ENCODE results near the gene ITGB8. TPM values are rescaled to one million over a fixed set of nuclear protein-coding genes. Genes with fewer than 3 reads are reported as not detected.

Gene ITGB8
- total and polyA plus RNA-seq, 9 of the 15 experiments (the other 6 are each of a cell fraction or from before 2014, with no cell fraction given), result under 0.01 to 0.03 (median 0.02) TPM; not detected in 6

- H3K9me1 ChIP-seq (ENCODE audit: control insufficient read depth, insufficient read depth, low read length), result no peaks in the 10 kb centered on the region
- no peak overlapping the region for H3K4me3 ChIP-seq
- H3K79me2 ChIP-seq (ENCODE audit: control insufficient read depth, insufficient read depth, low read length), result no peaks in the 10 kb centered on the region
- FAIRE-seq, result no peak
- no peak for ATAC-seq
- no peak overlapping the region for H3K9ac ChIP-seq (ENCODE audit: insufficient read depth in 1 of 2, low read depth in 2 of 2, low read length in 2 of 2)
- in situ Hi-C loops (cut with MboI), result no loop called here
- no TSS peak for BruUV-seq (replicated peaks)
- no peak for DNase-seq (ENCODE audit: extremely low read depth in 1 of 4, low spot score in 3 of 4)
- no peak overlapping the region for H3K27ac ChIP-seq (ENCODE audit: extremely low read depth, low read depth, low read length)
- H4K20me1 ChIP-seq (replicated peaks; ENCODE audit: control insufficient read depth, insufficient read depth, low read length), result no peaks in the 10 kb centered on the region
- no peak overlapping the region for H2AFZ ChIP-seq (ENCODE audit: low read depth, low read length)
- CTCF ChIA-PET (ENCODE audit: low intra/inter-chr PET ratio), result no interaction called here
- H3K27me3 ChIP-seq (ENCODE audit: control insufficient read depth in 2 of 2, insufficient read depth in 2 of 2, low read length in 2 of 2), result no peaks in the 10 kb centered on the region
- no peaks in the 10 kb centered on the region for H3K9me3 ChIP-seq (replicated peaks; ENCODE audit: control insufficient read depth, insufficient read depth, low read depth, low read length)
- intact Hi-C loops (cut with micrococcal nuclease), result no loop called here
- no peaks in the 10 kb centered on the region for H3K36me3 ChIP-seq (ENCODE audit: control insufficient read depth, insufficient read depth, low read length)
- no peak overlapping the region for H3K4me2 ChIP-seq (ENCODE audit: insufficient read depth, low read length)
- TF ChIP-seq PHF20 (IDR thresholded peaks at IDR 0.05; ENCODE audit: partially characterized antibody) (no peak), COPS2 (conservative IDR thresholded peaks at IDR 0.05) (no peak), LCOR (CRISPR knock-in tag; IDR thresholded peaks at IDR 0.05) (no peak), SRF (CRISPR knock-in tag; IDR thresholded peaks at IDR 0.05) (no peak), RREB1 (CRISPR knock-in tag; IDR thresholded peaks at IDR 0.05) (no peak), FOXA3 (CRISPR knock-in tag; conservative IDR thresholded peaks at IDR 0.05 in 1 of 2, IDR thresholded peaks at IDR 0.05 in 1 of 2) (no peak), BRD9 (IDR thresholded peaks at IDR 0.05; ENCODE audit: low read depth, partially characterized antibody) (no peak), ZNF740 (CRISPR knock-in tag; IDR thresholded peaks at IDR 0.05) (no peak), ZNF740 (tag; IDR thresholded peaks at IDR 0.05) (no peak)
- H3K4me1 ChIP-seq (replicated peaks in 1 of 2; ENCODE audit: control insufficient read depth in 2 of 2, insufficient read depth in 2 of 2, low read length in 2 of 2), result no peaks in the 10 kb centered on the region
- POLR2A ChIA-PET, result no interaction called here
Observed at GRCh38 chr7:20456701-20457100, 126.0 kb downstream of the ITGB8 start.
